NB4 (cell line): ENCODE results near the gene COL6A5.

Experiments
- DNase-seq: peaks from one replicate; pipeline ENCODE4 v3.0.0; 2010; ENCODE audit warnings: low read depth
- H3K4me3 ChIP-seq: one replicate; pipeline ENCODE4 v1.5.1; 2011; ENCODE audit warnings: mild to moderate bottlenecking, low read depth, low read length, moderate library complexity
- CTCF ChIP-seq: IDR thresholded peaks from one replicate; pipeline ENCODE4 v1.5.1; 2012; ENCODE audit warnings: low read depth, low read length
- MAX ChIP-seq: IDR thresholded peaks from 2 replicates; pipeline ENCODE4 v1.6.1; 2011; ENCODE audit warnings: low read depth, low read length
- MYC ChIP-seq: IDR thresholded peaks from 2 replicates; pipeline ENCODE4 v1.6.1; 2011; ENCODE audit warnings: low read depth, low read length
- POLR2A ChIP-seq: IDR thresholded peaks from 2 replicates; pipeline ENCODE4 v1.6.1; 2011; ENCODE audit warnings: mild to moderate bottlenecking; ENCODE audit not compliant: insufficient read length; ENCODE audit errors: extremely low read depth

Gene COL6A5

GRCh38 chr3:130488288-130488687 is 142.8 kb downstream of the COL6A5 start:
- no peak for TF ChIP-seq CTCF
- no peak for TF ChIP-seq MYC
- TF ChIP-seq MAX, result no peak
- TF ChIP-seq POLR2A, result no peak
- DNase-seq, result no peak
- H3K4me3 ChIP-seq, result no peak overlapping the region

GRCh38 chr3:130488769-130489450 is 143.4 kb downstream of the COL6A5 start:
- TF ChIP-seq MYC (no peak), POLR2A (no peak), MAX (no peak)
- no peak for DNase-seq
- no peak overlapping the region for H3K4me3 ChIP-seq

- H3K4me3 ChIP-seq, result no peak overlapping the region
- no peak for DNase-seq
- TF ChIP-seq MYC (no peak), CTCF (no peak), POLR2A (no peak), MAX (no peak)
Observed at GRCh38 chr3:130490241-130490640, 144.8 kb downstream of the COL6A5 start.

- no peak for DNase-seq
- H3K4me3 ChIP-seq, result no peak overlapping the region
- TF ChIP-seq POLR2A, result no peak
- TF ChIP-seq MAX, result no peak
- no peak for TF ChIP-seq MYC
- no peak for TF ChIP-seq CTCF
Observed at GRCh38 chr3:130491431-130491830, 146.0 kb downstream of the COL6A5 start.

GRCh38 chr3:130504701-130505100 is 159.2 kb downstream of the COL6A5 start:
- TF ChIP-seq MYC (no peak), MAX (no peak), POLR2A (no peak), CTCF (no peak)
- DNase-seq, result no peak
- no peak overlapping the region for H3K4me3 ChIP-seq

- TF ChIP-seq POLR2A (no peak), MYC (no peak), MAX (no peak), CTCF (no peak)
- H3K4me3 ChIP-seq, result no peak overlapping the region
- DNase-seq, result no peak
Observed at GRCh38 chr3:130506031-130506430, 160.6 kb downstream of the COL6A5 start.
